Measurements from ENCODE around the gene NFKBIB. TPM values are rescaled to one million over a fixed set of nuclear protein-coding genes. Genes with fewer than 3 reads are reported as not detected.

Gene NFKBIB
- total and polyA plus RNA-seq, 2 of the 13 experiments (the other 11 are each of a cell fraction or from before 2014, with no cell fraction given): 8.6 to 14.9 TPM

GRCh38 chr19:38912600-38913514 is 13.1 kb downstream of the NFKBIB start:
- no peaks in the 10 kb centered on the region for H3K9me3 ChIP-seq (ENCODE audit: low read length)
- WGBS (ENCODE audit: low lambda C conversion rate): 73% methylated on average over 7 of the region's 12 CpGs

DNA sequence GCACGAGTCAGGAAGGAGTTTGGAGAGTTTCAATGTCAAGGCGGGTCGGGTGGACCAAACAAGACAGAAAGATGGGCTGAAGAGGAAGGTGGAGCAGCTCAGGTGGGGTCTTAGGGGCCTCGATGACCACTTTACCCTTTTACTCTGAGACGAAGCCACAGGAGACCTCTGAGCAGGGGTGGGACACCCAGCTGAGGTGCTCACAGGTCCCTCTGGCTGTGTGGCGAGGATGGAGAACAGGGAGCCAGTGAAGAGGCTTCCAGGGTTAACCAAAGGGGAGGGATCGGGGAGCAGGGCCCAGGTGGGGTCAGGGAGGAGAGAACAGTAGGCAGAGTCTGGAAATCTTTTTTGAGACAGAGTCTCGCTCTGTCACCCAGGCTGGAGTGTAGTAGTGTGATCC is 14.2 kb downstream of the NFKBIB start:
- Histone ChIP-seq H3K4me3 (replicated peaks in 1 of 3; ENCODE audit: insufficient read depth in 1 of 3, low read depth in 2 of 3, low read length in 3 of 3) (no peak overlapping the region), H3K4me1 (ENCODE audit: insufficient read depth, low read length) (peaks cover 12% of the 10 kb centered on the region), H3K4me2 (ENCODE audit: low read depth, low read length) (no peak overlapping the region), H4K20me1 (ENCODE audit: insufficient read depth, low read length) (no peaks in the 10 kb centered on the region), H3K36me3 (replicated peaks in 1 of 2; ENCODE audit: control insufficient read depth in 1 of 2, insufficient read depth in 2 of 2, low read length in 2 of 2) (no peaks in the 10 kb centered on the region), H3K27ac (ENCODE audit: extremely low read length, insufficient read depth, low read length) (no peak overlapping the region), H3K9me3 (ENCODE audit: low read length) (no peaks in the 10 kb centered on the region), H3K79me2 (ENCODE audit: insufficient read depth, low read length) (no peaks in the 10 kb centered on the region), H3K9ac (ENCODE audit: insufficient read depth, low read depth, low read length) (no peak overlapping the region), H2AFZ (ENCODE audit: low read length) (no peak overlapping the region), H3K27me3 (ENCODE audit: control insufficient read depth in 1 of 2, insufficient read depth in 2 of 2, low read length in 2 of 2) (no peaks in the 10 kb centered on the region)
- no peak for DNase-seq (ENCODE audit: low spot score)
- CTCF ChIA-PET (ENCODE audit: low intra/inter-chr PET ratio, low total read pairs): no interaction called here
- intact Hi-C loops (cut with micrococcal nuclease; ENCODE audit: unreplicated experiment) (no loop called here), in situ Hi-C loops (cut with HindIII; ENCODE audit: extremely low pct_ligation_motif_present, low pct_unique_long_range_greater_than_20kb) (loop anchor here (25.0 kb wide), 1 partner anchor 177 kb away; the partner anchor contains the start of gene CAPN12)
- FAIRE-seq: no peak
- POLR2A ChIA-PET: no interaction called here
- BruUV-seq (replicated peaks): no TSS peak
- no peak for ATAC-seq
- WGBS (ENCODE audit: low lambda C conversion rate): 95% methylated on average over 8 of the region's 8 CpGs
- TF ChIP-seq ZNF598 (CRISPR knock-in tag; IDR thresholded peaks at IDR 0.05; ENCODE audit: borderline replicate concordance): no peak
- TF ChIP-seq ZFP82 (CRISPR knock-in tag; IDR thresholded peaks at IDR 0.05; ENCODE audit: borderline replicate concordance): no peak
- no peak for TF ChIP-seq ZMYM2 (CRISPR knock-in tag; IDR thresholded peaks at IDR 0.05)
- TF ChIP-seq PCBP2 (optimal IDR thresholded peaks at IDR 0.05; ENCODE audit: low read depth, low read length, poor library complexity, severe bottlenecking): no peak
- no peak for TF ChIP-seq ZNF407 (CRISPR knock-in tag; IDR thresholded peaks at IDR 0.05; ENCODE audit: not compliant biosample characterization)
- no peak for TF ChIP-seq ELF4 (CRISPR knock-in tag; IDR thresholded peaks at IDR 0.05; ENCODE audit: borderline replicate concordance)

More at GRCh38 chr19:38912600-38913514, 13.1 kb downstream of the NFKBIB start:
- H4K20me1 ChIP-seq (ENCODE audit: insufficient read depth, low read length): no peaks in the 10 kb centered on the region
- H3K27ac ChIP-seq (ENCODE audit: extremely low read length, insufficient read depth, low read length): no peak overlapping the region
- in situ Hi-C loops (cut with HindIII; ENCODE audit: extremely low pct_ligation_motif_present, low pct_unique_long_range_greater_than_20kb): loop anchor here (25.0 kb wide), 1 partner anchor 176 kb away; the partner anchor contains the start of gene CAPN12
- no peaks in the 10 kb centered on the region for H3K36me3 ChIP-seq (replicated peaks in 1 of 2; ENCODE audit: control insufficient read depth in 1 of 2, insufficient read depth in 2 of 2, low read length in 2 of 2)
- CTCF ChIA-PET (ENCODE audit: low intra/inter-chr PET ratio, low total read pairs): no interaction called here
- no peak for ATAC-seq
- no peaks in the 10 kb centered on the region for H3K79me2 ChIP-seq (ENCODE audit: insufficient read depth, low read length)
- BruUV-seq (replicated peaks): no TSS peak
- no peak overlapping the region for H3K9ac ChIP-seq (ENCODE audit: insufficient read depth, low read depth, low read length)
- FAIRE-seq: no peak
- no peak for DNase-seq (ENCODE audit: low spot score)
- no peak overlapping the region for H2AFZ ChIP-seq (ENCODE audit: low read length)
- TF ChIP-seq AGO2 (optimal IDR thresholded peaks at IDR 0.05; ENCODE audit: low read depth, low read length) (peak; percentile 48), FOSL1 (CRISPR knock-in tag; IDR thresholded peaks at IDR 0.05; ENCODE audit: borderline replicate concordance) (no peak)
- H3K4me2 ChIP-seq (ENCODE audit: low read depth, low read length): no peak overlapping the region
- H3K4me1 ChIP-seq (ENCODE audit: insufficient read depth, low read length): peaks cover 5% of the 10 kb centered on the region
- intact Hi-C loops (cut with micrococcal nuclease; ENCODE audit: unreplicated experiment): no loop called here
- POLR2A ChIA-PET: no interaction called here
- no peaks in the 10 kb centered on the region for H3K27me3 ChIP-seq (ENCODE audit: control insufficient read depth in 1 of 2, insufficient read depth in 2 of 2, low read length in 2 of 2)
- no peak overlapping the region for H3K4me3 ChIP-seq (replicated peaks in 1 of 3; ENCODE audit: insufficient read depth in 1 of 3, low read depth in 2 of 3, low read length in 3 of 3)
